HTR-8/SVneo (cell line): ENCODE results near the gene DNAAF1.
"Not testable (repeated sequence)": the region's sequence is repeated elsewhere in the genome, so short reads cannot be mapped to it uniquely, and the experiment has no call there.

Experiments used
- DNase-seq: peaks from one replicate; pipeline ENCODE4 v3.0.0; 2011; ENCODE audit warnings: low spot score, mixed read lengths; ENCODE audit not compliant: insufficient read length
- FAIRE-seq: peaks from 2 replicates; lab custom pipeline; 2011; peaks lifted over from hg19 to GRCh38; lab: Jason Lieb, UNC

DNAAF1 gene

GRCh38 chr16:84144859-84145639 lies at the start of gene DNAAF1, which contains the start of gene HSDL1:
Gene DNAAF1, plus strand, starts transcription at chr16:84145308. Its CDS starts 133 bp downstream, at chr16:84145441.
Gene HSDL1, minus strand, starts transcription at chr16:84145177. Its CDS starts 13,856 bp downstream, at chr16:84131321.
- DNase-seq (peak; percentile 97), FAIRE-seq (peak; percentile 95)

GRCh38 chr16:84095466-84095865 lies 49.6 kb upstream of the DNAAF1 start:
- FAIRE-seq = no peak
- no peak for DNase-seq

GRCh38 chr16:84096447-84097005 lies 48.6 kb upstream of the DNAAF1 start:
- FAIRE-seq (no peak), DNase-seq (no peak)

- FAIRE-seq = no peak
- DNase-seq = no peak
Measured at GRCh38 chr16:84098939-84099338, 46.2 kb upstream of the DNAAF1 start.

GRCh38 chr16:84103678-84104077 lies 41.4 kb upstream of the DNAAF1 start:
- no peak for DNase-seq

GRCh38 chr16:84104231-84104630 lies 40.9 kb upstream of the DNAAF1 start:
- FAIRE-seq (no peak), DNase-seq (no peak)

More at GRCh38 chr16:84103678-84104077, 41.4 kb upstream of the DNAAF1 start:
- no peak for FAIRE-seq

GRCh38 chr16:84105301-84105815 lies 39.8 kb upstream of the DNAAF1 start:
- no peak for DNase-seq
- no peak for FAIRE-seq

GRCh38 chr16:84105948-84106740 lies 39.0 kb upstream of the DNAAF1 start:
- FAIRE-seq (no peak), DNase-seq (no peak)

GRCh38 chr16:84107921-84108320 lies 37.2 kb upstream of the DNAAF1 start:
- no peak for DNase-seq
- no peak for FAIRE-seq

GRCh38 chr16:84109598-84110335 lies 35.3 kb upstream of the DNAAF1 start:
- no peak for FAIRE-seq
- no peak for DNase-seq

- no peak for DNase-seq
- FAIRE-seq = no peak
Measured at GRCh38 chr16:84110527-84110926, 34.6 kb upstream of the DNAAF1 start.

GRCh38 chr16:84111525-84111924 lies 33.6 kb upstream of the DNAAF1 start:
- DNase-seq (no peak), FAIRE-seq (no peak)

GRCh38 chr16:84111949-84112348 lies 33.2 kb upstream of the DNAAF1 start:
- FAIRE-seq, DNase-seq: not testable (repeated sequence)

- peak; percentile 34 for DNase-seq
Measured at GRCh38 chr16:84115919-84116719, 29.0 kb upstream of the DNAAF1 start.

GRCh38 chr16:84116720-84117493 lies 28.2 kb upstream of the DNAAF1 start, which contains the start of gene MBTPS1:
Gene MBTPS1, minus strand, starts transcription at chr16:84116942. Its CDS starts 15,159 bp downstream, at chr16:84101783.
- peak; percentile 98 for FAIRE-seq

More at GRCh38 chr16:84115919-84116719, 29.0 kb upstream of the DNAAF1 start:
- no peak for FAIRE-seq

GRCh38 chr16:84117494-84117843 lies 27.6 kb upstream of the DNAAF1 start:
- FAIRE-seq (peak; percentile 13), DNase-seq (peak; percentile 36)

More at GRCh38 chr16:84116720-84117493, 28.2 kb upstream of the DNAAF1 start, which contains the start of gene MBTPS1:
- peak; percentile 99 for DNase-seq

GRCh38 chr16:84118315-84118714 lies 26.8 kb upstream of the DNAAF1 start:
- not testable (repeated sequence) for FAIRE-seq

GRCh38 chr16:84119368-84119767 lies 25.7 kb upstream of the DNAAF1 start:
- no peak for FAIRE-seq
- DNase-seq = no peak

More at GRCh38 chr16:84118315-84118714, 26.8 kb upstream of the DNAAF1 start:
- not testable (repeated sequence) for DNase-seq
